Measurements from ENCODE around the gene SRMS. TPM values are rescaled to one million over a fixed set of nuclear protein-coding genes. Genes with fewer than 3 reads are reported as not detected.

SRMS gene
- polyA plus RNA-seq, 1 donor from 2014 or later: not detected

DNA sequence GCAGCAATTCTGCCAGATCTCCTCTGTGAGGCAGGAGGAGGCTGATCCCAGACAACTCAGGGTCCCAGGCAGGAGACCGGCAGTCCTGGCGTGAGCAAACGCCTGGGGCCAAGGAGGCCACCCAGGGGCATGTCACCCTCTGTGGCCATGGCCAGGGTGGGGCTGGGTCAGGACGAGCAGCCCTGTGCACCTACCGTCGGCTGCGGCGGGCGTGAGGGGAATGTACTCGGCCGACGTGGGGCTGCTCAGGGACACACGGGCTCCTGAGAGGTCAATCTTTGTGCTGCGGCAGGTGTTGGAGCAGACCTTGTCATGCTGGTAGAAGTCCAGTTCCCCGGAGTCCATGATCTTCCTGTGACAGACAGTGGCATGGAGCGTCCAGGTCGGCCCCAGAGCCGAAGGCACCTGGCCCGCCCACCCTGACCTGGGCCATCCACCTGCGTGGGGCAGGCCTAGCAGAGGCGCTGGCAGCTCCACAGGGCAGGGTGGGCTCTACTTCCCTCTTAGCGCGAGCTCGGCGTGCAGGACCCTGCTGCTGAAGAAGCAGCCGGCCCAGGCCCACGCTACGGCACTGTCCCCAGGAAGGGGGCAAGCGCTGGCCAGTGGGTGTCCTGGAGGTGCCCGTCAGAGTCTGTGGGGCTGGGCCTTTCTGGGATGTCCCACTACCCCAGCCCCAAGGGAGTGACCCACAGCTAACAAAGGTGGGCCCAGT, 48.0 kb upstream of the SRMS start:
- Histone ChIP-seq H3K9me2 (ENCODE audit: insufficient read depth, low read length) (no peaks in the 10 kb centered on the region), H3K36me3 (ENCODE audit: insufficient read depth, low read length) (no peaks in the 10 kb centered on the region), H4K20me1 (ENCODE audit: insufficient read depth) (no peaks in the 10 kb centered on the region), H3F3A (ENCODE audit: insufficient read depth, low read length, poor library complexity, severe bottlenecking) (no peaks in the 10 kb centered on the region), H3K79me2 (replicated peaks; ENCODE audit: insufficient read depth, low read length) (no peaks in the 10 kb centered on the region), H3K9me3 (ENCODE audit: low read length) (no peaks in the 10 kb centered on the region), H2AFZ (ENCODE audit: low read depth, low read length) (no peak overlapping the region), H3K9ac (ENCODE audit: low read length) (no peak overlapping the region), H3K27ac (ENCODE audit: low read length) (no peak overlapping the region), H3K4me2 (ENCODE audit: low read length) (no peak overlapping the region), H3K27me3 (ENCODE audit: insufficient read depth, low read depth, low read length) (no peaks in the 10 kb centered on the region), H3K4me3 (ENCODE audit: low read length) (no peak overlapping the region)
- TF ChIP-seq MXI1 (conservative IDR thresholded peaks at IDR 0.05; ENCODE audit: poor library complexity, severe bottlenecking) (no peak), EZH2 (IDR thresholded peaks at IDR 0.05; ENCODE audit: borderline replicate concordance, insufficient read depth, low read length, poor library complexity, severe bottlenecking) (no peak), SMC3 (conservative IDR thresholded peaks at IDR 0.05; ENCODE audit: poor library complexity) (no peak), EP300 (conservative IDR thresholded peaks at IDR 0.05; ENCODE audit: poor library complexity, severe bottlenecking) (no peak), TAF1 (IDR thresholded peaks at IDR 0.05; ENCODE audit: low read depth) (no peak)
- TF ChIP-seq, protein P1, sequence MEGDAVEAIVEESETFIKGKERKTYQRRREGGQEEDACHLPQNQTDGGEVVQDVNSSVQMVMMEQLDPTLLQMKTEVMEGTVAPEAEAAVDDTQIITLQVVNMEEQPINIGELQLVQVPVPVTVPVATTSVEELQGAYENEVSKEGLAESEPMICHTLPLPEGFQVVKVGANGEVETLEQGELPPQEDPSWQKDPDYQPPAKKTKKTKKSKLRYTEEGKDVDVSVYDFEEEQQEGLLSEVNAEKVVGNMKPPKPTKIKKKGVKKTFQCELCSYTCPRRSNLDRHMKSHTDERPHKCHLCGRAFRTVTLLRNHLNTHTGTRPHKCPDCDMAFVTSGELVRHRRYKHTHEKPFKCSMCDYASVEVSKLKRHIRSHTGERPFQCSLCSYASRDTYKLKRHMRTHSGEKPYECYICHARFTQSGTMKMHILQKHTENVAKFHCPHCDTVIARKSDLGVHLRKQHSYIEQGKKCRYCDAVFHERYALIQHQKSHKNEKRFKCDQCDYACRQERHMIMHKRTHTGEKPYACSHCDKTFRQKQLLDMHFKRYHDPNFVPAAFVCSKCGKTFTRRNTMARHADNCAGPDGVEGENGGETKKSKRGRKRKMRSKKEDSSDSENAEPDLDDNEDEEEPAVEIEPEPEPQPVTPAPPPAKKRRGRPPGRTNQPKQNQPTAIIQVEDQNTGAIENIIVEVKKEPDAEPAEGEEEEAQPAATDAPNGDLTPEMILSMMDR (IDR thresholded peaks at IDR 0.05; ENCODE audit: poor library complexity, severe bottlenecking): no peak

DNA sequence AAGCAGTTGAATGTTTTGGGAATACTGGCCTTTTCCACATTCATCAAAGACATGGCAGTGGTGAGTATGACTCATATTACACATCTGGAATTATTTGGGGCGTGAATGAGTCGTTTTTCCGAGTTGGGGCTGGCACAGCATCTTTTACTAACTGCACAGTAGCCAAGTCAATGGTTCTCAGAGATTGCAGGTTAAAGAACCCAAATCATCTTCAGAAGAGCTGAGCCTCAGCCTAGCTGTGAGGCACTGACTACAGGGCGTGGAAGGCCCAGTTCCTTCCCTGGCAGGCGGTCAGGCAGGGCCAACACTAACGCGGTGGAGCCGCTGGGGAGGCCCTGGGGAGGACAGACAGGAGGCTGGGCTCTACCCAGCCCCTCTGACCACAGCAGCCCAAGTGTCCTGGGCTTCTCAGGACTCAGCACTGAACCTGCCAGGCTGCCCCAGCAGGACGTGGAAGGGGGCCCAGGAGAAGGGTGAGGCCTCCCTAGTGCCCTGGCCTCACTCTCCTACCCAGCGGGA, 46.6 kb upstream of the SRMS start:
- no peaks in the 10 kb centered on the region for H4K20me1 ChIP-seq (ENCODE audit: insufficient read depth)
- TF ChIP-seq MXI1 (conservative IDR thresholded peaks at IDR 0.05; ENCODE audit: poor library complexity, severe bottlenecking): no peak
- no peak for TF ChIP-seq EP300 (conservative IDR thresholded peaks at IDR 0.05; ENCODE audit: poor library complexity, severe bottlenecking)
- TF ChIP-seq EZH2 (IDR thresholded peaks at IDR 0.05; ENCODE audit: borderline replicate concordance, insufficient read depth, low read length, poor library complexity, severe bottlenecking): no peak
- TF ChIP-seq, protein P2, sequence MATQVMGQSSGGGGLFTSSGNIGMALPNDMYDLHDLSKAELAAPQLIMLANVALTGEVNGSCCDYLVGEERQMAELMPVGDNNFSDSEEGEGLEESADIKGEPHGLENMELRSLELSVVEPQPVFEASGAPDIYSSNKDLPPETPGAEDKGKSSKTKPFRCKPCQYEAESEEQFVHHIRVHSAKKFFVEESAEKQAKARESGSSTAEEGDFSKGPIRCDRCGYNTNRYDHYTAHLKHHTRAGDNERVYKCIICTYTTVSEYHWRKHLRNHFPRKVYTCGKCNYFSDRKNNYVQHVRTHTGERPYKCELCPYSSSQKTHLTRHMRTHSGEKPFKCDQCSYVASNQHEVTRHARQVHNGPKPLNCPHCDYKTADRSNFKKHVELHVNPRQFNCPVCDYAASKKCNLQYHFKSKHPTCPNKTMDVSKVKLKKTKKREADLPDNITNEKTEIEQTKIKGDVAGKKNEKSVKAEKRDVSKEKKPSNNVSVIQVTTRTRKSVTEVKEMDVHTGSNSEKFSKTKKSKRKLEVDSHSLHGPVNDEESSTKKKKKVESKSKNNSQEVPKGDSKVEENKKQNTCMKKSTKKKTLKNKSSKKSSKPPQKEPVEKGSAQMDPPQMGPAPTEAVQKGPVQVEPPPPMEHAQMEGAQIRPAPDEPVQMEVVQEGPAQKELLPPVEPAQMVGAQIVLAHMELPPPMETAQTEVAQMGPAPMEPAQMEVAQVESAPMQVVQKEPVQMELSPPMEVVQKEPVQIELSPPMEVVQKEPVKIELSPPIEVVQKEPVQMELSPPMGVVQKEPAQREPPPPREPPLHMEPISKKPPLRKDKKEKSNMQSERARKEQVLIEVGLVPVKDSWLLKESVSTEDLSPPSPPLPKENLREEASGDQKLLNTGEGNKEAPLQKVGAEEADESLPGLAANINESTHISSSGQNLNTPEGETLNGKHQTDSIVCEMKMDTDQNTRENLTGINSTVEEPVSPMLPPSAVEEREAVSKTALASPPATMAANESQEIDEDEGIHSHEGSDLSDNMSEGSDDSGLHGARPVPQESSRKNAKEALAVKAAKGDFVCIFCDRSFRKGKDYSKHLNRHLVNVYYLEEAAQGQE (IDR thresholded peaks at IDR 0.05; ENCODE audit: borderline replicate concordance): no peak
- TF ChIP-seq TAF1 (IDR thresholded peaks at IDR 0.05; ENCODE audit: low read depth): no peak
- TF ChIP-seq RAD21 (conservative IDR thresholded peaks at IDR 0.05): no peak
- no peak for TF ChIP-seq POLR2AphosphoS5 (IDR thresholded peaks at IDR 0.05)
- TF ChIP-seq, protein P1 (IDR thresholded peaks at IDR 0.05; ENCODE audit: poor library complexity, severe bottlenecking): no peak
- TF ChIP-seq SMC3 (conservative IDR thresholded peaks at IDR 0.05; ENCODE audit: poor library complexity): no peak
- no peak overlapping the region for H3K27ac ChIP-seq (ENCODE audit: low read length)
- no peaks in the 10 kb centered on the region for H3K9me2 ChIP-seq (ENCODE audit: insufficient read depth, low read length)
- H3K36me3 ChIP-seq (ENCODE audit: insufficient read depth, low read length): no peaks in the 10 kb centered on the region
- H3K79me2 ChIP-seq (replicated peaks; ENCODE audit: insufficient read depth, low read length): no peaks in the 10 kb centered on the region
- H3K4me3 ChIP-seq (ENCODE audit: low read length): no peak overlapping the region
- no peaks in the 10 kb centered on the region for H3K27me3 ChIP-seq (ENCODE audit: insufficient read depth, low read depth, low read length)
- H3K9ac ChIP-seq (ENCODE audit: low read length): no peak overlapping the region
- H3K4me2 ChIP-seq (ENCODE audit: low read length): no peak overlapping the region
- no peaks in the 10 kb centered on the region for H3F3A ChIP-seq (ENCODE audit: insufficient read depth, low read length, poor library complexity, severe bottlenecking)
- H3K9me3 ChIP-seq (ENCODE audit: low read length): no peaks in the 10 kb centered on the region
- no peak overlapping the region for H2AFZ ChIP-seq (ENCODE audit: low read depth, low read length)

Measured in neural cell (in vitro differentiated cells).